ENCODE results near the gene ACOT8. TPM values are rescaled to one million over a fixed set of nuclear protein-coding genes. Genes with fewer than 3 reads are reported as not detected.

Gene ACOT8
- total and polyA plus RNA-seq, 2 donors (not counting 3 experiments of a cell fraction or from before 2014, with no cell fraction given) = 15.5 to 50.9 TPM

DNA sequence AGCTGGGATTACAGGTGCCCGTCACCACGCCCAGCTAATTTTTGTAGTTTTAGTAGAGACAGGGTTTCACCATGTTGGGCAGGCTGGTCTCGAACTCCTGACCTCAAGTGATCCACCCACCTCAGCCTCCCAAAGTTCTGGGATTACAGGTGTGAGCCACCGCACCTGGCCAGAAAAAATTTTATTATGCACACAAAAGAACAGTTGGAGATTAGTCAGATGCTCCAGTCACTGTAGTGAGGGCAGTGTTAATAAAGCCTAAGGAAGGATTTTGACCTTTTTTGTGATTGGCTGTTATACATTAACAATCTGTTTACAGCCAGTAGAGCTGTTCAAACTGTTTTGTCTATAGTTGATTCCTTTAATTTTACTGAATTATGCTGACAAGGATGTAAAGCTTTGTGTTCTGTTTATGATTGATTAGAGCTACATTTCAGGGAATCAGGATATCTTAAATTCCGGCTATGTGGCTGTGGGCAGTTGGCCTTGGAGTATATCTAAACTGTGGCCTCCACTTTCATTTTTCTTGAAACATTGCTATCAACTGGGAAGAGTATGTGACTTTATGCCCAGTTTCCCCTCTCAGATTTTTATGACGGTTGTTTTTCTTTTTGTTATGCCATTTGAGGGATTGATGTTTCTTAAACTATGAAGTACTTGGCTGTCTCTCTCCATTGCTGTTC lies 10.1 kb upstream of the ACOT8 start:
- POLR2A ChIA-PET = interaction anchor here (2.2 kb wide), 1 partner anchor 13 kb away, joined by 9 read pairs; the partner anchor contains the start of gene ZSWIM1
- Histone ChIP-seq H3K27me3 (ENCODE audit: control insufficient read depth in 2 of 2, insufficient read depth in 2 of 2, low read length in 2 of 2) (no peaks in the 10 kb centered on the region), H2AFZ (ENCODE audit: low read depth, low read length) (no peak overlapping the region), H3K79me2 (ENCODE audit: control insufficient read depth, insufficient read depth, low read length) (no peaks in the 10 kb centered on the region), H3K9me3 (replicated peaks; ENCODE audit: control insufficient read depth, insufficient read depth, low read length) (no peaks in the 10 kb centered on the region), H3K4me2 (ENCODE audit: insufficient read depth, low read length) (no peak overlapping the region), H3K9me1 (replicated peaks; ENCODE audit: control insufficient read depth, extremely low read depth, insufficient read depth, low read length) (no peaks in the 10 kb centered on the region), H3K4me1 (ENCODE audit: control insufficient read depth, extremely low read depth, insufficient read depth, low read length) (no peaks in the 10 kb centered on the region), H3K27ac (ENCODE audit: insufficient read depth, low read depth, low read length) (no peak overlapping the region), H3K36me3 (ENCODE audit: control insufficient read depth in 2 of 2, extremely low read depth in 1 of 2, insufficient read depth in 2 of 2, low read length in 2 of 2) (no peaks in the 10 kb centered on the region), H4K20me1 (replicated peaks; ENCODE audit: control insufficient read depth, extremely low read depth, insufficient read depth, low read length) (no peaks in the 10 kb centered on the region), H3K4me3 (replicated peaks in 1 of 3; ENCODE audit: insufficient read depth in 1 of 3, low read depth in 1 of 3, low read length in 3 of 3) (no peak overlapping the region), H3K9ac (replicated peaks; ENCODE audit: extremely low read depth, insufficient read depth, low read length) (no peak overlapping the region)
- CTCF ChIA-PET = interaction anchor here (1.9 to 2.0 kb wide), 2 partner anchors 23 to 43 kb away, joined by 5 to 6 read pairs; partner anchors contain the start of genes CTSA and NEURL2
- TF ChIP-seq POLR2A (IDR thresholded peaks at IDR 0.05; ENCODE audit: low read depth, low read length) (no peak), FOS (IDR thresholded peaks at IDR 0.05; ENCODE audit: borderline replicate concordance, insufficient read depth, low read length) (no peak), EZH2 (IDR thresholded peaks at IDR 0.05; ENCODE audit: borderline replicate concordance, low read depth, low read length, severe bottlenecking) (no peak), POLR2AphosphoS5 (IDR thresholded peaks at IDR 0.05; ENCODE audit: insufficient read depth, low read depth, low read length) (no peak), JUN (IDR thresholded peaks at IDR 0.05; ENCODE audit: borderline replicate concordance, insufficient read depth, insufficient read length, low read depth) (no peak), GATA2 (IDR thresholded peaks at IDR 0.05; ENCODE audit: insufficient read depth, insufficient read length, low read depth, low read length) (no peak), MYC (IDR thresholded peaks at IDR 0.05; ENCODE audit: low read depth, low read length) (no peak)
- TF ChIP-seq, protein P1, sequence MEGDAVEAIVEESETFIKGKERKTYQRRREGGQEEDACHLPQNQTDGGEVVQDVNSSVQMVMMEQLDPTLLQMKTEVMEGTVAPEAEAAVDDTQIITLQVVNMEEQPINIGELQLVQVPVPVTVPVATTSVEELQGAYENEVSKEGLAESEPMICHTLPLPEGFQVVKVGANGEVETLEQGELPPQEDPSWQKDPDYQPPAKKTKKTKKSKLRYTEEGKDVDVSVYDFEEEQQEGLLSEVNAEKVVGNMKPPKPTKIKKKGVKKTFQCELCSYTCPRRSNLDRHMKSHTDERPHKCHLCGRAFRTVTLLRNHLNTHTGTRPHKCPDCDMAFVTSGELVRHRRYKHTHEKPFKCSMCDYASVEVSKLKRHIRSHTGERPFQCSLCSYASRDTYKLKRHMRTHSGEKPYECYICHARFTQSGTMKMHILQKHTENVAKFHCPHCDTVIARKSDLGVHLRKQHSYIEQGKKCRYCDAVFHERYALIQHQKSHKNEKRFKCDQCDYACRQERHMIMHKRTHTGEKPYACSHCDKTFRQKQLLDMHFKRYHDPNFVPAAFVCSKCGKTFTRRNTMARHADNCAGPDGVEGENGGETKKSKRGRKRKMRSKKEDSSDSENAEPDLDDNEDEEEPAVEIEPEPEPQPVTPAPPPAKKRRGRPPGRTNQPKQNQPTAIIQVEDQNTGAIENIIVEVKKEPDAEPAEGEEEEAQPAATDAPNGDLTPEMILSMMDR (IDR thresholded peaks at IDR 0.05; ENCODE audit: extremely low read depth in 1 of 2, insufficient read depth in 1 of 2, low read depth in 1 of 2, low read length in 2 of 2) = no peak
- TF ChIP-seq, protein P2, sequence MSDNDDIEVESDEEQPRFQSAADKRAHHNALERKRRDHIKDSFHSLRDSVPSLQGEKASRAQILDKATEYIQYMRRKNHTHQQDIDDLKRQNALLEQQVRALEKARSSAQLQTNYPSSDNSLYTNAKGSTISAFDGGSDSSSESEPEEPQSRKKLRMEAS (IDR thresholded peaks at IDR 0.05; ENCODE audit: insufficient read depth, insufficient read length) = no peak
- FAIRE-seq (no peak), DNase-seq (ENCODE audit: low read depth, low spot score) (no peak)
- BruUV-seq (replicated peaks) = no TSS peak
- intact Hi-C loops (cut with micrococcal nuclease) = no loop called here
- dilution Hi-C loops (cut with MboI; ENCODE audit: extremely low pct_ligation_motif_present, low sequenced_read_pairs) = no loop called here
